GM21515 (cell line): ENCODE data around the gene SLC37A1.

Experiments used
- ATAC-seq: cut with Tn5 transposase; IDR thresholded peaks from one replicate; pipeline ENCODE4 v1.9.1; 2021; ENCODE audit not compliant: unreplicated experiment

Gene SLC37A1

DNA sequence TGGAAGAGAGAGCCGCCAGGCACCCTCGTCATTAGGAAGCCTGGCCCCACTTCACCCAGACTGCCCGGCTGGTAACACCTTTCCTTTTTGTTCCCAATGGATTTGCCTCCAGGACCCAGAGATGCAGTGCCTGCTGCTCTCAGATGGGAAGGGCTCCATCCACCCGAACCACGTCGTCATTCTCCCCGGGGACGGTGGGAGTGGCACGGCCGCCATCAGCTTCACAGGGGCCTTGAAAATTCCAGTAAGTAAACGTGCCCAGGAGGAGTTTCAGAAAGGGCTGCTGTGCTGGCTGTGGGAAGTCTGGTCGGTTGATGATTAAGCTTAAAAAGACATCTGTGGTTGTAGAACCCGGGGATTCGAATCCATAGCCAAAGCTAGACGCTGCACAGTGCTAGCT is 45.2 kb downstream of the SLC37A1 start:
- ATAC-seq, result no peak

DNA sequence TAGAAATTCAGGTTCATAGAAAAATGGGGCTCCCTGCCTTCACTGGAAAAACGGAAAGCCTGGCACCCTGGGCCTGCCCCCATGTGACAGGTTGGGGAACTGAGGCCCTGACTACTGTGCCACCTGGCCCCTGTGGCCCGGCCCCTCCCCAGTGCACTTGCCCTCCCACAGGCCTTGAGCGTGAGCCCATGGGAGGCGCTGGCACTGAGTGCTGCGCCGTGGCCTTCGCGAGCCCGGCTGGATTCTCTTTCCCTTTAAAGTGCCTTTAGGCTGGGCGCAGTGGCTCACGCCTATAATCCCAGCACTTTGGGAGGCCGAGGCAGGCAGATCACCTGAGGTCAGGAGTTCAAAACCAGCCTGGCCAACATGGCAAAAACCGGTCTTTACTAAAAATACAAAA is 45.7 kb downstream of the SLC37A1 start:
- ATAC-seq, result no peak

DNA sequence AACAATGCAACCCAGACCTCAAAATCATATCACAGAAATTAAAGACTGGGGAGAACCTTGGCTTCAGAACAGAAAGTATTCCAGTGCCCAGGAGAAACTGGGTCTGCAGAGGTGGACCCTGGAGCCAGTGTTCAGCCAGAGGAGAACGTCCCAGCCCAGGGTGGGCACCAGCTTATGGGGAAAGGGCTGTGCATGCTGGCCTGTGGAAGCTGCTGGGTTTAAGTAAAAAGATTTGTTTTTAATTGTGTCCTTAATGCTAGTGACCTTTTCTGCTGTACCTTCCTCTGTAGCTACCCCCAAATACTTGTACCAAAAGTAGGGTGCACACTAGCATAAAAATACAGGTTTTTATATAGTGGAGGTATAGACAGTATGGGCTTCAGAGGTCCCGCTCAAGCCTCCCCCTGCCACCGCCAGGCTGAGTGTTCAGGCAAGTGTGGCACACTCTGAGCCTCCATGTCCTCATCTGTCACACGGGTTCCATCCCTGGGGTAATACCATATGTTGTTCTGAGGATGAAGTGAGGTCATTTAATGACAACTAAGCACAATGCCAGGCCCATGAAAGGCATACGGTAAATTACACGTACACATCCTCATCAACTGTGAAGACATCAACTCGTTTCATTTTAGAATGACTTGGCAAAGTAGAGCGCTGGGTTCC is 47.0 kb downstream of the SLC37A1 start:
- ATAC-seq, result no peak

DNA sequence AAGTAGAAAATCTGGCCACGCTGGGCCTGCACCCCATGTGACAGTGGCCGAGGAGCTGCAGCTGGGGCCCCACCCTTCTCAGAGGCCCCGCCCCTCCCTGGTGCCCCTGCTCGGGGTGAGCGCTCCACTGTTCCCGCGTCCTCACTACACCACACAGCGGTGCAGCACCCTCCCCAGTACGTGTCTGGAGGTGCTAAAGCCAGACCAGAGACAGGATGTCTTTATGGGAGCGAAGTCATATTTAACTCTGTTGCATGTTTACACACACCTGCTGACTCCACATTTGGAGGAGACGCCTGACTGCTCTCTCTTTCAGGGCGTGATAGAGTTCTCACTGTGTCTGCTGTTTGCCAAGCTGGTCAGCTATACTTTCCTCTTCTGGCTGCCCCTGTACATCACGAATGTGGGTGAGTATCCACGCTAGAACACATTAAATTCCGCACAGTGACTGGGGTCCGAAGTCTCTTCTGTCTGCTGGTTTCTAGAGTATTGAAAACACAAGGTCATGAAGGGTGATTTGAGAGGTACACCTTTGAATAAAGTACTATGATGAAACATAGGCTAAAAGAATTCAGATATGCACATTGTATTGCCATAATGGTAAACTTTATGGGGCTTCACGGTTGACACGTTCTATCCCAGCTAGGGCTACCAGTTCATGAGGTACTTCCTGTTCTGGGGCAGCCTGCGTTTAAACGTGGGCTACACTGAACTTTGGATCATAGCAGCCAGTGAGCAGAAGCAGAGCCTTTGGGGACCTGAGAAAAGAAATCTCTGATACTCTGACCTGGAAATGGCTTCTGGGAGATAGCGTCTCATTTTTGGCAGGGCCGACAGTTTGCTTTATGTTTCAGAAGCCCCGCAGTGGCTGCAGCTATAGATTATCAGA is 48.4 kb downstream of the SLC37A1 start:
- peak; percentile 71 for ATAC-seq

DNA sequence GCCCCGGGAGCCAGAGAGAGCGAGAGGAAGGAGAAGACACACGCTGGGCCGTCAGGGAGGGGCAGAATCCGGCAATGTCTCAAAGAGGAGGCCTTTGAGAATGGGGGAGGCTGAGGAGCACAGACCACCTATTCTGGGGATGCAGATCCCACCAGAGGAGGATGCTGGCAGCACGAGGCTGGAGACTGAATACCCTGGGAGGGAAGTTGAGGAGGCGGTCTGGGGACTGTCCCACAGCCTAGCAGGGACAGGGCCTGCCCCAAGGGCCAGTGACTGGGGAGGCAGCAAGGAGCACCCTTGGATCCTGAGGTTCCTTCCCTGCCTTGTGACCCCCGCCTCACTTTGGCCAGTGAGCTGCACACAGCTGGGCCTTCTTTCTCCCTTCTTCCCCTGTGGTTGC is 49.2 kb downstream of the SLC37A1 start:
- ATAC-seq, result no peak

DNA sequence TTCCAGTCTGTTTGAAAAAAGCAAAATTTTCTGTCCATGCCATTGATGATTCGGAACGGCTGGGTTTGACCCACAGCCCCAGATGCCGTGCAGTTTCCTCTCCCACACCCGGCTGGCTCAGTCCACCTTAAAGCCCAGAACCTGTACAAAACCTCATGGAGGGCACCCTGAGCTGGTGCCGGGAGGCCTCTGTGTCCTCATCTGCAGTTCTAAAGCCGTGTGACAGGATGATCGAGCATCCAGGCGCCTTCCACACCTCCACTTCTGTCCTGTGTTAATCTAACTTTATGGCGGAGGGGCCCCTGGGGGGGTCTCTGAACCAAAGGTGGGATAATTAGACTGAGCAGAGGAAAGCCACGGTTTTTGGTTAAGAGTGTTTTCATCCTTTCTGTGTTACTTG is 49.6 kb downstream of the SLC37A1 start:
- no peak for ATAC-seq

DNA sequence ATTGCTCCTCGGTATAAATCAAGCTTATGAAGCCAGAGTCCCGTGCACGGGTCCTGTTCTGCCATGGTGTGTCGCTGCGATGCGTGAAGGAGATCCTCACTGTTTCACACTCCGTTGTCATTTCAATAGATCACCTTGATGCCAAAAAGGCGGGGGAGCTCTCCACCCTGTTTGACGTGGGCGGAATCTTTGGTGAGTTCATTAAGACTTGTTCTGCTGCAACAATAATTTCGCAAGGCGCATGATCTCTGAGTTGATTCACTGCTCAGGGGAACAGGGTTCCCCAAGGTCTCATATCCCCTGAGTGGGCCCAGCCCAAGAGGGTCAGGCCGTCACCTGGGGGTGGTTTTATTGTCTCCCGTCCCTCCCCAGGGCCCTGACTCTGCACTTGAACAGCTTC is 50.0 kb downstream of the SLC37A1 start:
- no peak for ATAC-seq

DNA sequence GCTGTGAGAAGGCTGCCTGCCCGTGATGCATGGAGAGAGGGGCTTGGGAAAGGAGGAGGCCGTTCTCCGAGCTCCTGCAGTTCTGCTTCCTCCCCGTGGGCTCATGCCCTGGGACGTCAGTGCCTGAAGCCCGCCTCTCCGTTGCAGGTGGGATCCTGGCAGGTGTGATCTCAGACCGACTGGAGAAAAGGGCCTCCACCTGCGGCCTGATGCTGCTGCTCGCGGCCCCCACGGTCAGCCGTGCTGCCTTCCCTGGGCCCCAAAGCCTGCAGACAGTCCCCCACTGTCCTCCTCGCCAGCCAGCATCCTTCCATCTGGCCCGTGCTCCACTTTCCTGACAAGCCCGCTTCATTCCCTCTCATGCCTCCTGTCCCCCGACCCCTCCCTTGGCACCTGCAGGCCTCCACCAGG is 50.9 kb downstream of the SLC37A1 start:
- no peak for ATAC-seq

DNA sequence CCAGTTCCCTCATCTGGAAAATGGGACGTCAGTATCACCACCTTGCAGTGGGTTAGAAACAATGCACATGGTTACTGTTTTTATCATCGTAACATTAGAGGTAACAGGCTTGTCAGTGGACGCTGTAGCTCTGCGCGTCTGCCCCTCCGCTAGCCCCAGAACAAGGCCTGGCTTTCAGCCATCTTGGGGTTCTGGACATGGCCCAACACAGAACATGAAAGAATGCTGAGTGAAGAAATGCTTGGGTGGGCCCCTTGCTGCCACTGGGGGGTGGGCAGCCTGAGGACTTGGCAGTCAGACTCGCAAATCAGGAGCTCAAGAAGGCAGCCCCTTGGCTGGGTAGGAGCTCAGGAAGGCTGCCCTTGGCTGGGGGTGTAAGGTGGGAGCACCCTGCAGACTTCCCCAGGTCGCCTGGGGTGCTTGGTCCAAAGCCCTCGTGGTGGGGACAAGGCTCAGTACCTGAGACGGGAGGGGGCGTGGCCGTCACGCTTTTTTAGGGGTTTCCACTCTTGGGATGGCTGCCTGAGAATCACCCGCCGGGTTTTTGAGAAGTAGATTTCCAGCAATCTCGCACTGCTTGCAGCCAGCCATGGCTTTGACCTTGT is 51.7 kb downstream of the SLC37A1 start:
- no peak for ATAC-seq

DNA sequence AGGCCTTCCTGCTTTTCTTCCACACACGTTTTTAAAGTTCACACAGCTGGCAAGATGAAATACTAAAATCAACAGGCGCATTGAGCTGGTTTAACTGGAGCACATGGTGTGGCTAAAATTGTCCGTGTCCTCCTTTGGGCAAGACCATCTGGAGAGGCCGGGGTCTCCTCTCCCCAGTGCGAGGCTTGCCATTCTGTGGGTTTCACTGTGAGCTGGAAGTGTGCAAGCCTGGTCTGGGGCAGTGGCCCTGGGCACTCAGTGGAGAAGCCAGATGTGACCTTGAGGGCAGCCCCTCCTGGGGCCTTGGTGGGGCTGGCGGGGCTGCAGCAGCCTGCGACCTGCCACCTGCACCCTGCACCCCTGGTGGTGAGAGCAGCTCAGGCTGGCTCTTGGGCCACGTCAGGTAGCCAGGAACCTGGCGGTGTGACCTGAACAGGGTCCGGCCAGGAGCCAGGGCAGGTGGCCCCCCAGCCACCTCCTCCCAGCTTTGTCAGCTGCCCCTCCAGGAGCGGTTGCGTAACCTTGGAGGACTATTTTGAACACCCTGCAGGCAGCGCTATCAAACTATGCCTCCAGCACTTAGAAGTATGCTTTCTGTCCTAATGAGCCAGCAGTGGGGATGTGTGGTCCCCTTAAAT is 52.4 kb downstream of the SLC37A1 start:
- no peak for ATAC-seq

DNA sequence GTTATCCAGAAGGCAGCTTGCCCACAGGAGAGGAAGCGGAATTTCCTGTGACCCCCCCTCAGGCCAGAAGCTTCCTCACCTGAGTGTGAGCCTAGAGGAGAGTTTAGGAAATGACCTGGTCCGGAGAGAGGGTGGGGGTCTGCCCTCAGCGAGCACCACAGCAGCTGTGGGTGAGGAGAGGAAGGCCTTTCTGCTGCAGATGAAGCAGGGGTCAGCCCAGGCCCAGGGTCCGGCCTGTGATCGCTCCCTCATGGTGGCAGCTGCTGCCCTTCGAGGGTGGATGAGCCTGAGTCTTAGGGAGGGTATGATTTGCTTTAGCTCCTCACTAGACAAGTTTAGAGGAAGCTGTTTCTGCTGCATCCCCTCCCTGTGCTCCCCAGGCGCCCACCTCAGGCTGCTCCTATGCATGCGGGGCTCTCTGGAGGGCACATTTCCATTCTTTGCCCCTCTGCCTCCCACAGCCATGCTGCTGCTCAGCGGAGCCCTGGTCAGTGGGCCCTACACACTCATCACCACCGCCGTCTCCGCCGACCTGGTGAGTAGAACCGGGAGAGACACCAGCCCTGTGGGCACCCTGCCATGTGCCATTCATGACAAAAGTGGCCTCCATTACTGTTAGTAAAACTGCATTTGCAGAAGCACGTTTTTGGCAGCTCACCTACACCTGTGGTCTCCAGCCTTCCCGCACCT is 53.0 kb downstream of the SLC37A1 start:
- no peak for ATAC-seq

DNA sequence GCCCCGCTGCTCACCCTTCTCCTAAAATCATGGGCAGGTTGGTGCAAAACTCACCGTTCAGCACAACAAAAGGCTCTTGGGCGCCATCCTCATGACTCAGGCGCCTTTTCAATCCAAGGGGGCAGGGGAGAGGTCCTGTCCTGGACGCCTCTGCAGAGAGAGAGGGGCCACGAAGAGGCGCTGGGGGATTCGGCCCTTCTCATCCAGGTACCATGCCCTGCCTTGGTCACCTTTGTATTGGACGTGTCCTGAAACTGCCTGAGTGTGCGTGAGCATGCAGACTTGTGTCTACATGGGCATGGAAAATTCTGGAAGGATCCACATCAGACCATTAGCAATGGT is 53.5 kb downstream of the SLC37A1 start:
- ATAC-seq, result no peak

DNA sequence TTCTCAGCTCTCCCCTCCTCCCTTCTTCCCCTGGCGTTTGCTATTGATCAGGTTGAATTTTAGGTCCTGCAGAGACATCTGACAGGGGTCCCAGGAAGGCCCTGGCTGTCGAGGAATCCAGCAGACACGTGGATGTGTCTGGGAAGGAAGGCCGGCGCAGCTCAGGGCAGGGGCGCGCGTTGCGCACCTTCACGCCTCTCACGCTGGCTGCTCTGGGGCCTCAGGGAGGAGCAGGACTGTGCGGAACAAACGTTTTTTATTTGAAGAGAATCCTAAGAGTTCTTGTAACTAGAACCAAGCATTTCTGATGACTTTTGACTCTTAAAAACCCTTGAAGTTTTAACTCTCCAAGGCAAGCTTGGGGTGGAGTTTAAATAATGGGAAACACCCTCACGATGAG is 54.2 kb downstream of the SLC37A1 start:
- ATAC-seq, result no peak

DNA sequence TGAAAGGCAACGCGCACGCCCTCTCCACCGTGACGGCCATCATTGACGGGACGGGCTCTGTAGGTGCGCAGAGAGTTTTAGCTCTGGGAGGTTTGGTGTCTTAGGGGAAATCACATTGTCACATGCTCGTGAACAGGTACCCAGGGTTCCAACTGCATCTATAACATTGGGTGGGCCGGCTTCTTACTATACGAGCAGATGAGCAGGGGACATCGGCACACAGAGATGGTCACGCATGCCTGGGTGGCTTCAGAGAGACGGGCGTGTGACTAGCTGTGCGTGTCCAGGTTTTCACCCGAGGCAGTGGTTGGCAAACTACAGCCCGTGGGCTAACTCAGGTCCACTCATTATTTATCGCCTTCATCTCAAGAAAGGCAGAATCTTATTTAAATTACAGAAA is 54.7 kb downstream of the SLC37A1 start:
- ATAC-seq, result no peak

DNA sequence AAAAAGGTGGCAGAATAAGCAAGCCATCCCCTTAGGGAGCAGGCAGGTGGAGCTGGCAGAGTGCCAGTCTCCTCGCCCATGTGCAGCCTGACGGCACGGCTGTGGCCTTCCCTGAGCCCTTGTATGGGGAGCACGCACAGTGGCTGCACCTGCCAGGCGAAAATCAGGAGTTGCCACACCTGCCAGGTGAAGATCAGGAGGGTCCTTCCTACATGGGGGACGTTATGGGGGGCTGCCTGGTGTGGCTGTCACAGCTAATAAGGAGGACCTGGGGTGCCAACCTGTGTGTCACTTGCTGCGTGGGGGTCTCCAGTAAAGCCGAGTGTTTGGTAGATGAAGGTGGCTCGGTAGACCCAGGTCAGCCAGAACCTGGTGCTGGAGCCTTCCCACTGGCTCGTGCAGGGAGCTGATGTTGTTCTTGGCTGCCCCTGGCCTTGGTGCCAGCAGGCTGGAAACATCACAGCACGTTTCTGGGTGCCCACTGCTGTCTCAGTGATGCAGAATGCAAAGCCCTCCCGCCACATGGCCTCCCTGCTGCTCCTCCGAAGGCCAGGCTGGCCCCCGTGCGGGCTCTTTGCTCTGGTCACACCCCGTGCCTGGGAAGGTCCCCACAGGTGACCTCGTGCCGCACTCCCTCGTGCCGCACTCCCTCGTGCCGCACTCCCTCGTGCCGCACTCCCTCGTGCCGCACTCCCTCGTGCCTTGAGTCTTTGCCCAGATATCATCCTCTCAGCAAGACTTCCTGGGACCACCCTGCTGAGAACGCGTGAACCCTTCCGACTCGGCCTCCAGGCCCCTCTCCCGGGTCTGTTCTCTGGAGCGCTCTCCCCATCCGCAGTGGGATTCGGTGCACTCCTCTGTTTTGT is 55.4 kb downstream of the SLC37A1 start:
- no peak for ATAC-seq

DNA sequence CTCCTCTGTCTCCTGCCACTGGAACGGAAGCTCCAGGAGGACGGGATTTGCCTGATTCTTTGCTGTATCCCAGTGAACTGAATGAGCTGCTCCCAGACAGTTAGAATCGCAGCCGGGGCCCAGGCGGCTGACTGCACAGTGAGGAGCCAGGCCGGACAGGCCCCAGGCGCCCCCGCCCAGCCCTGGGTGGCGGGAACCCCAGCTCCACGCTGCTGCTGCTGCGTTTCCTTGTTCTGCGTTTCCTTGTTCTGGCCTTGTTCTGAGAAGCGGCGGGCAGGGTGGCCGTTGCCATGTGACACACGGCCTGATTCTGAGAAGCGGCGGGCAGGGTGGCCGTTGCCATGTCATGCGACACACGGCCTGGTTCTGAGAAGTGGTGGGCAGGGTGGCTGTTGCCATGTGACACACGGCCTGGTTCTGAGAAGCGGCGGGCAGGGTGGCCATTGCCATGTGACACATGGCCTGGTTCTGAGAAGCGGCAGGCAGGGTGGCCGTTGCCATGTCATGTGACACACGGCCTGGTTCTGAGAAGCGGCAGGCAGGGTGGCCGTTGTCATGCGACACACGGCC is 56.2 kb downstream of the SLC37A1 start:
- no peak for ATAC-seq

DNA sequence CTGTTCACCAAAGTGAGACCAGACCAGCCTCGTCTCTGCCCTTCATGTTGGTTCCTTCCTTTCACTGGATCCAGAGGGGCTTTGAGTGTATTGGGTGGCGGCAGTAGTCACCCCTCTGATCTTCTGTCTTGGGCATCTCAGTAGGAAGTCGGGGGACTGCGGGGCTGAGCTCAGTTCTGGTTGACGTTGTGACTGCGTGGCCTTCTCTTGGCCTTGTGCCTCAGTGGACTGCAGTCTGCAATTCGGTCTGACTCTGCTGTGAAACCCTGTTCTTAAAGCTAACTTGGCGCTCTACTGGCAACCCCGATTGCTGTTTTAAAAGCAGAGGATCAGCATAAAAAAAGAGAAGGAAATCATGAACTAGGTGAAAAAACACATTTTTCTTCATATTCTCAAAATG is 56.7 kb downstream of the SLC37A1 start:
- no peak for ATAC-seq

DNA sequence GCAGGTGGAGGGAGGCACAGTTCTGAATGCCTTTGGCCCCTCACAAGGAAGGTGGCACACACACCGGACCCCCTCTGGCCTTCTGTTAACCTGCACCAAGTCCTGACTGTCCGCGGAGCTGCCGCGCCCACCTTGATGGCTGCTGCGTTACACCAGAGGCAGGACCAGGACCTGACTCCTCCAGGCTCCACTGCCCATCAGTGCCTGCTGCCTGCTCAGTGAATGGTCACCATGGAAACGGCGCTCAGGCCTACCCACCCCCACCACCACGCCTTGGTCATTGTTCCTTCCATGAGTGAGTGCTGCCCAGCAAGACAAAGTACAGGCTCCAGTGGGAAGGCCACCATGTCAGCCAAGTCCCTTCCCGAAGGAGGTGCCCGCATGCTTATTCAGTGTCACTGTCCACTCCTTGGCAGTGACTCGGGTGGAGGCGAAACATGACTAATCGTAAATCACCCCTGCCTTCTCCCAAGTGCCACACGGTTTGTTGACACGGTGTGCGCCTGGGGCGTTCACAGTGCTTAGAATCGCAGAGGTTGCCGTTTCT is 57.3 kb downstream of the SLC37A1 start:
- no peak for ATAC-seq

DNA sequence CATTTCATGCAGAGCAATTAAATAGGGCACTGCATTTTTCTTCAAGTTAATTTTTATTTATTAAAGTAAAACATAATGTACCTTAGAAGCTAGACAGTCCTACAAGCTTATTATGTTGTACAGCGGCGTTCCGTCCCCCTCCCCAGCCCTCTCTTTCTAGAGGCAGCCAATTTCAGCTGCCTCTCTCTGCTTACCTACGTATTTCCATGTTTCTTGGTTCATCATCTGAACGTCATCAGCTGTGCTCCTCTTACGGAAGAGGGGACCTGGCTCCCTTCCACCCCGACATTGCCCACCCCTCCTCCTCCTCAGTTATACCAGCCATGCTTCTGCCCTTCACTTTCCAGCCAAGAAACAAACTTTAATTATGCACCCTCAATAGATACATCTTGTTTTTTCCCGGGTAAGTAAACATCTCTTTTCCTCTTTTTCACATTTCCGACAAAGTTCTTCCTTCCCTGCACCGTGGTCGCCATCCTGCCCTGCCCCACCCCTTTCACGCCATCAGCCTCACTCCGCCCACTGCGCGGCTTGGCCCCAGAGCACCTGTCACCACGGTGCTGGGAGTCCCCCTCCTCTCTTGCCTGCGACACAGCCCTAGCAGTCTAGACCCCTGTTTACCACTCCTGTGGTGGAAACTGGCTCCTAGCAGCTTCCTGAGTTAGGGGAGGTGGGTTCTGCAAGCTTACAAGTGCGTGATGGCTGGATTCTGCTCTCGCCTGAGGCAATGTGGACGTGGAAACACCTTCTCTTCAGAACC is 57.9 kb downstream of the SLC37A1 start:
- no peak for ATAC-seq
